GM12801 (cell line): Measurements from ENCODE around the gene CLIC3.

Experiments
- CTCF ChIP-seq: IDR thresholded peaks from one replicate; pipeline ENCODE4 v1.5.1; 2011; ENCODE audit warnings: control low read depth; ENCODE audit not compliant: insufficient read length; ENCODE audit errors: extremely low read depth

The CLIC3 gene

GRCh38 chr9:136996361-136997292 is at the start of gene CLIC3:
TSS of gene CLIC3 (minus strand) at chr9:136996568. CDS start at chr9:136996543, 25 bp downstream.
- TF ChIP-seq CTCF = no peak

GRCh38 chr9:137045294-137046087 is 49.1 kb upstream of the CLIC3 start:
- no peak for TF ChIP-seq CTCF

- no peak for TF ChIP-seq CTCF
Measured at GRCh38 chr9:137044502-137045177, 48.3 kb upstream of the CLIC3 start.

GRCh38 chr9:137044037-137044436 is 47.7 kb upstream of the CLIC3 start:
- no peak for TF ChIP-seq CTCF

- TF ChIP-seq CTCF = no peak
Measured at GRCh38 chr9:137042751-137043727, 46.7 kb upstream of the CLIC3 start.

GRCh38 chr9:137041124-137041523 is 44.8 kb upstream of the CLIC3 start:
- no peak for TF ChIP-seq CTCF
